ENCODE measurements around the gene RNF34.

Gene RNF34

GRCh38 chr12:121467638-121468498 lies 68.0 kb downstream of the RNF34 start:
- peak; percentile 48 for DNase-seq (ENCODE audit: low spot score)

GRCh38 chr12:121468499-121468801 lies 68.5 kb downstream of the RNF34 start:
- DNase-seq (ENCODE audit: low spot score) = peak; percentile 44

DNA sequence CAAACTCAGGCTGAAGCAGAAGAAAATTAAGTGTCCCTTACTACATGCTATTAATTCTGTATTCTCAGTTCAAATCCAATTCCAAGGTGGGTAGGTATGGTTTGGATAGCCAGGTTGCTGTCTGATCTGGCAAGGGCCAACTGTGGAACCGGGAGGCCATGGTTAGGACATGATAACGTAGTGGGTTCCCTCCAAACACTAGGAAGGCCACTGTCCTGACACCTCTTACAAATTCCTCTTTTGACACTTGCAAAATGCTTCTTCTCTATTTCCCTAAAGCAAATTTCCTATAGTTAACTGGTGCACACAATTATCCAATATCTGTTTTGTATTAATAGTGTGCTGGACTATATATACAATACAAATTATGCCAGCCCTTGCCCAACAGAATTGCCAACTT lies 70.8 kb downstream of the RNF34 start:
- DNase-seq (ENCODE audit: low spot score) = no peak

DNA sequence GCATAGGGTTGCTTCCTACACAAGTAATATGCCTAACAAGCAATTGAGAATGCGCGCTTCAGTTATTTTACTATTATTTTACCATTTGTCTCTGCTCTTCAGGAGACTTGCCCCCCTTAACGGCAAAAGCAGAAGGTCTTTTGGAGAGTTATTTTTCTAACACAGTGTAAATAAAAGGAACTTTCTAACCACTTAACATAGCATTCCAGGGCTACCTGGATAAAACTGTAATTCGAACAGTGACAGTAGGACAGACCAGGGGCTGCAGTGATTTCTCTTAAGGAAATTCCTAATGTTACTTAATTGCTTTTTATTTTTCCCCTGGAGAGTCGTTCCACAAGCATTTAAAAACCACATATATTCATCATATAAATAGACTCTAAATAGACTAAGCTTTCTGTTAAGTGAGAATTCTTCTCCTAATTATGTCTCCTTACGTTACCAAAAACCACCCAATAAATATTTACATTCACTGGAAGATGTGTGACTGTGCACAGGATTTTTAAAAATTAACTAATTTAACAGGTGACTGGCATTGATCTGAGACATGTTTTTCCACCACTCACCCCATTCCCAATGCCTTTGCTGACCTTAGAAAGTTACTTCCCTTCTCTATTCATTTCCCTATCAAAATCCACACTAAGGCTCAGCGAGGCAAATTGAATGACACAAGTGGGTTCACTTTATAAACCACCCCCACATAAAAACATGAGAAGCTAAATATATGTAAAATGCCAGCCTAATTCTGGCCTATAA lies 72.4 kb downstream of the RNF34 start:
- no peak for DNase-seq (ENCODE audit: low spot score)

Data from AG08396 (cell line).